Measurements from ENCODE around the gene NCSTN. TPM values are rescaled to one million over a fixed set of nuclear protein-coding genes. Genes with fewer than 3 reads are reported as not detected.
A peak's percentile ranks its signal among the peaks of the same experiment; 100 is the strongest.
"Not testable (repeated sequence)": the region's sequence is repeated elsewhere in the genome, so short reads cannot be mapped to it uniquely, and the experiment has no call there.

Gene NCSTN
- total RNA-seq, 2 experiments from 2014 or later: 54.9 to 56.6 TPM

- no peak overlapping the region for H3K27ac ChIP-seq (ENCODE audit: low read depth in 1 of 2, low read length in 2 of 2)
- POLR2A ChIA-PET: interaction anchor here (0.7 to 1.5 kb wide), 5 partner anchors 12 to 278 kb away, joined by 3 to 5 read pairs (median 3); partner anchors contain the start of gene IGSF8
- no peaks in the 10 kb centered on the region for H3K27me3 ChIP-seq (ENCODE audit: control insufficient read depth in 1 of 2, insufficient read depth in 2 of 2, low read length in 2 of 2)
- Mint-ChIP-seq H3K4me3 (peak overlapping the region; percentile 15), H3K4me1 (ENCODE audit: low read depth) (peaks cover 13% of the 10 kb centered on the region), H3K27ac (no peak overlapping the region), H3K9me3 (no peaks in the 10 kb centered on the region), H3K36me3 (ENCODE audit: low read depth) (no peaks in the 10 kb centered on the region), H3K27me3 (no peaks in the 10 kb centered on the region)
- no peak overlapping the region for H3K4me3 ChIP-seq (ENCODE audit: low read length)
- peak in 2 of 14 experiments; percentile 13 to 36 for DNase-seq
- no peak for TF ChIP-seq CTCF (IDR thresholded peaks at IDR 0.05)
- peak; percentile 32 for ATAC-seq (ENCODE audit: poor library complexity)
- no peaks in the 10 kb centered on the region for H3K36me3 ChIP-seq (ENCODE audit: insufficient read depth, low read length)
- no peaks in the 10 kb centered on the region for H3K9me3 ChIP-seq (ENCODE audit: control insufficient read depth in 1 of 2, insufficient read depth in 1 of 2, low read length in 2 of 2)
- H3K4me1 ChIP-seq (ENCODE audit: insufficient read depth, low read length): peaks cover 12% of the 10 kb centered on the region
- intact Hi-C loops (cut with DNase I, micrococcal nuclease): loop anchor here (1.0 to 10.0 kb wide), 6 partner anchors 183 to 581 kb away; no protein-coding TSS in a partner anchor
- CTCF ChIA-PET: interaction anchor here (1.1 to 2.6 kb wide), 4 partner anchors 13 to 275 kb away, joined by 3 to 8 read pairs (median 6); no protein-coding TSS in a partner anchor
Measured at GRCh38 chr1:160375788-160376524, 32.8 kb downstream of the NCSTN start.

GRCh38 chr1:160376525-160377131 is 33.4 kb downstream of the NCSTN start:
- POLR2A ChIA-PET: interaction anchor here (0.7 to 1.5 kb wide), 6 partner anchors 13 to 278 kb away, joined by 3 to 5 read pairs (median 4); partner anchors contain the start of gene IGSF8
- no peaks in the 10 kb centered on the region for H3K9me3 Mint-ChIP-seq
- DNase-seq: peak in 4 of 14 experiments; percentile 37 to 74 (median 69)
- CTCF ChIA-PET: interaction anchor here (1.0 to 2.6 kb wide), 5 partner anchors 14 to 275 kb away, joined by 3 to 8 read pairs (median 5); no protein-coding TSS in a partner anchor
- no peak overlapping the region for H3K27ac Mint-ChIP-seq
- no peak overlapping the region for H3K4me3 ChIP-seq (ENCODE audit: low read length)
- H3K27me3 ChIP-seq (ENCODE audit: control insufficient read depth in 1 of 2, insufficient read depth in 2 of 2, low read length in 2 of 2): no peaks in the 10 kb centered on the region
- no peak overlapping the region for H3K27ac ChIP-seq (ENCODE audit: low read depth in 1 of 2, low read length in 2 of 2)
- peak; percentile 87 for TF ChIP-seq CTCF (IDR thresholded peaks at IDR 0.05)
- no peaks in the 10 kb centered on the region for H3K27me3 Mint-ChIP-seq
- H3K4me1 Mint-ChIP-seq (ENCODE audit: low read depth): peaks cover 13% of the 10 kb centered on the region
- peaks cover 12% of the 10 kb centered on the region for H3K4me1 ChIP-seq (ENCODE audit: insufficient read depth, low read length)
- no peaks in the 10 kb centered on the region for H3K36me3 Mint-ChIP-seq (ENCODE audit: low read depth)
- no peak overlapping the region for H3K4me3 Mint-ChIP-seq
- H3K9me3 ChIP-seq (ENCODE audit: control insufficient read depth in 1 of 2, insufficient read depth in 1 of 2, low read length in 2 of 2): no peaks in the 10 kb centered on the region
- no peaks in the 10 kb centered on the region for H3K36me3 ChIP-seq (ENCODE audit: insufficient read depth, low read length)
- intact Hi-C loops (cut with DNase I, micrococcal nuclease): loop anchor here (1.0 to 10.0 kb wide), 6 partner anchors 183 to 582 kb away; no protein-coding TSS in a partner anchor
- peak; percentile 80 for ATAC-seq (ENCODE audit: poor library complexity)

- Histone ChIP-seq H3K36me3 (ENCODE audit: insufficient read depth, low read length) (no peaks in the 10 kb centered on the region), H3K9me3 (ENCODE audit: control insufficient read depth in 1 of 2, insufficient read depth in 1 of 2, low read length in 2 of 2) (no peaks in the 10 kb centered on the region), H3K4me3 (ENCODE audit: low read length) (no peak overlapping the region), H3K27ac (ENCODE audit: low read depth in 1 of 2, low read length in 2 of 2) (no peak overlapping the region), H3K27me3 (ENCODE audit: control insufficient read depth in 1 of 2, insufficient read depth in 2 of 2, low read length in 2 of 2) (no peaks in the 10 kb centered on the region), H3K4me1 (ENCODE audit: insufficient read depth, low read length) (peaks cover 12% of the 10 kb centered on the region)
- no peaks in the 10 kb centered on the region for H3K9me3 Mint-ChIP-seq
- no peak for TF ChIP-seq CTCF (IDR thresholded peaks at IDR 0.05)
- H3K27ac Mint-ChIP-seq: no peak overlapping the region
- no peak for DNase-seq
- H3K4me1 Mint-ChIP-seq (ENCODE audit: low read depth): peaks cover 13% of the 10 kb centered on the region
- ChIA-PET CTCF (interaction anchor here (1.0 to 2.6 kb wide), 3 partner anchors 23 to 229 kb away, joined by 4 to 8 read pairs (median 7); no protein-coding TSS in a partner anchor), POLR2A (interaction anchor here (1.0 to 1.5 kb wide), 4 partner anchors 9 to 229 kb away, joined by 3 to 5 read pairs (median 3); no protein-coding TSS in a partner anchor)
- H3K4me3 Mint-ChIP-seq: no peak overlapping the region
- H3K36me3 Mint-ChIP-seq (ENCODE audit: low read depth): no peaks in the 10 kb centered on the region
- H3K27me3 Mint-ChIP-seq: no peaks in the 10 kb centered on the region
- intact Hi-C loops (cut with DNase I, micrococcal nuclease): loop anchor here (2.0 to 10.0 kb wide), 5 partner anchors 185 to 583 kb away; no protein-coding TSS in a partner anchor
- ATAC-seq (ENCODE audit: poor library complexity): no peak
Measured at GRCh38 chr1:160377585-160378206, 34.5 kb downstream of the NCSTN start.

GRCh38 chr1:160384812-160385211 is 41.6 kb downstream of the NCSTN start:
- POLR2A ChIA-PET: interaction anchor here (0.7 kb wide), 1 partner anchor 12 kb away, joined by 3 read pairs; no protein-coding TSS in a partner anchor

More at GRCh38 chr1:160384812-160385211, 41.6 kb downstream of the NCSTN start:
- CTCF ChIA-PET; ATAC-seq (ENCODE audit: poor library complexity); H3K27ac Mint-ChIP-seq; H3K27me3 Mint-ChIP-seq; H3K36me3 ChIP-seq (ENCODE audit: insufficient read depth, low read length); H3K27ac ChIP-seq (ENCODE audit: low read depth in 1 of 2, low read length in 2 of 2); DNase-seq; H3K4me1 Mint-ChIP-seq (ENCODE audit: low read depth); H3K9me3 Mint-ChIP-seq; H3K4me3 Mint-ChIP-seq; H3K36me3 Mint-ChIP-seq (ENCODE audit: low read depth); H3K4me3 ChIP-seq (ENCODE audit: low read length); H3K9me3 ChIP-seq (ENCODE audit: control insufficient read depth in 1 of 2, insufficient read depth in 1 of 2, low read length in 2 of 2); H3K4me1 ChIP-seq (ENCODE audit: insufficient read depth, low read length); intact Hi-C loops (cut with DNase I, micrococcal nuclease); H3K27me3 ChIP-seq (ENCODE audit: control insufficient read depth in 1 of 2, insufficient read depth in 2 of 2, low read length in 2 of 2): not testable (repeated sequence)

All from CD4-positive, alpha-beta T cell (primary cell).